Neutrophil (primary cell): Measurements from ENCODE around the gene AMH.

Source experiments
- H3K27ac ChIP-seq: fragments of 200-600 bp; sonication (generic); 2 replicates; pipeline ENCODE4 v1.5.1; 2016; ENCODE audit warnings: mild to moderate bottlenecking, moderate library complexity
- H3K27me3 ChIP-seq: fragments of 200-600 bp; sonication (generic); 2 replicates; pipeline ENCODE4 v1.6.0; 2016; ENCODE audit warnings: mild to moderate bottlenecking
- H3K36me3 ChIP-seq: fragments of 200-600 bp; sonication (generic); 2 replicates; pipeline ENCODE4 v1.5.1; 2017
- H3K4me1 ChIP-seq, 2 experiments: fragments of 200-600 bp in 1 of 2; sonication (generic) in 1 of 2; 1 replicate in 1 of 2; 2 replicates in 1 of 2; pipeline versions ENCODE4 v1.5.1 to v1.6.1; 2013 to 2016; ENCODE audit warnings: low read depth in 1 of 2, low read length in 1 of 2, mild to moderate bottlenecking in 1 of 2, moderate library complexity in 1 of 2; ENCODE audit not compliant: control insufficient read depth in 1 of 2, insufficient read depth in 1 of 2
- H3K4me3 ChIP-seq, 2 experiments: fragments of 200-600 bp in 1 of 2; sonication (generic) in 1 of 2; 1 replicate in 1 of 2; 2 replicates in 1 of 2; pipeline ENCODE4 v1.5.1; 2013 to 2016; ENCODE audit warnings: low read depth in 1 of 2, low read length in 1 of 2, mild to moderate bottlenecking in 1 of 2, moderate library complexity in 1 of 2
- H3K9me3 ChIP-seq: fragments of 200-600 bp; sonication (generic); 2 replicates; pipeline ENCODE4 v1.5.1; 2016
- TF ChIP-seq, protein P1 (sequence below): fragments of 200-600 bp; sonication (generic); IDR thresholded peaks from 2 replicates; pipeline ENCODE4 v1.5.1; 2016; ENCODE audit warnings: antibody characterized with exemption

AMH gene

DNA sequence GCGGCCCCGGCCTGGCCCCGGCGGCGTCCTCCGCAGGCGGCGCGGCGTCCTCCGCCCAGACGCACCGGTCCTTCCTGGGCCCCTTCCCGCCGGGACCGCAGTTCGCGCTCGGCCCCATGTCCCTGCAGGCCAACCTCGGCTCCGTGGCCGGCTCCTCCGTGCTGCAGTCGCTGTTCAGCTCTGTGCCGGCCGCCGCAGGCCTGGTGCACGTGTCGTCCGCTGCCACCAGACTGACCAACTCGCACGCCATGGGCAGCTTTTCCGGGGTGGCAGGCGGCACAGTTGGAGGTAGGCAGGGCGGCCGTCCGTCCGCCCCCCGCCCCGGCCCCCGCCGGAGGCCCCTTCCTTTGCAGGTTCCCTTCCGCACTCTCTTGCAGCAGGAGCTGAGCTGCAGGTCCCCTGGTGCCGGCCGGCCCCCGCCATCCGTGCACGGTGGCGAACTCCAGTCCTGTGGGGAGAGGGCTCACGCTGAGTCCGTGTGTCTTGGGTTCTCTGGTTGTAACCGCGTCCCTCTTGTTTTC lies 22.2 kb upstream of the AMH start:
- peaks cover 98% of the 10 kb centered on the region for H3K36me3 ChIP-seq
- H3K27me3 ChIP-seq = no peaks in the 10 kb centered on the region
- H3K4me3 ChIP-seq = no peak overlapping the region
- no peak overlapping the region for H3K27ac ChIP-seq
- no peaks in the 10 kb centered on the region for H3K4me1 ChIP-seq
- no peaks in the 10 kb centered on the region for H3K9me3 ChIP-seq
- TF ChIP-seq, protein P1, sequence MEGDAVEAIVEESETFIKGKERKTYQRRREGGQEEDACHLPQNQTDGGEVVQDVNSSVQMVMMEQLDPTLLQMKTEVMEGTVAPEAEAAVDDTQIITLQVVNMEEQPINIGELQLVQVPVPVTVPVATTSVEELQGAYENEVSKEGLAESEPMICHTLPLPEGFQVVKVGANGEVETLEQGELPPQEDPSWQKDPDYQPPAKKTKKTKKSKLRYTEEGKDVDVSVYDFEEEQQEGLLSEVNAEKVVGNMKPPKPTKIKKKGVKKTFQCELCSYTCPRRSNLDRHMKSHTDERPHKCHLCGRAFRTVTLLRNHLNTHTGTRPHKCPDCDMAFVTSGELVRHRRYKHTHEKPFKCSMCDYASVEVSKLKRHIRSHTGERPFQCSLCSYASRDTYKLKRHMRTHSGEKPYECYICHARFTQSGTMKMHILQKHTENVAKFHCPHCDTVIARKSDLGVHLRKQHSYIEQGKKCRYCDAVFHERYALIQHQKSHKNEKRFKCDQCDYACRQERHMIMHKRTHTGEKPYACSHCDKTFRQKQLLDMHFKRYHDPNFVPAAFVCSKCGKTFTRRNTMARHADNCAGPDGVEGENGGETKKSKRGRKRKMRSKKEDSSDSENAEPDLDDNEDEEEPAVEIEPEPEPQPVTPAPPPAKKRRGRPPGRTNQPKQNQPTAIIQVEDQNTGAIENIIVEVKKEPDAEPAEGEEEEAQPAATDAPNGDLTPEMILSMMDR = no peak

DNA sequence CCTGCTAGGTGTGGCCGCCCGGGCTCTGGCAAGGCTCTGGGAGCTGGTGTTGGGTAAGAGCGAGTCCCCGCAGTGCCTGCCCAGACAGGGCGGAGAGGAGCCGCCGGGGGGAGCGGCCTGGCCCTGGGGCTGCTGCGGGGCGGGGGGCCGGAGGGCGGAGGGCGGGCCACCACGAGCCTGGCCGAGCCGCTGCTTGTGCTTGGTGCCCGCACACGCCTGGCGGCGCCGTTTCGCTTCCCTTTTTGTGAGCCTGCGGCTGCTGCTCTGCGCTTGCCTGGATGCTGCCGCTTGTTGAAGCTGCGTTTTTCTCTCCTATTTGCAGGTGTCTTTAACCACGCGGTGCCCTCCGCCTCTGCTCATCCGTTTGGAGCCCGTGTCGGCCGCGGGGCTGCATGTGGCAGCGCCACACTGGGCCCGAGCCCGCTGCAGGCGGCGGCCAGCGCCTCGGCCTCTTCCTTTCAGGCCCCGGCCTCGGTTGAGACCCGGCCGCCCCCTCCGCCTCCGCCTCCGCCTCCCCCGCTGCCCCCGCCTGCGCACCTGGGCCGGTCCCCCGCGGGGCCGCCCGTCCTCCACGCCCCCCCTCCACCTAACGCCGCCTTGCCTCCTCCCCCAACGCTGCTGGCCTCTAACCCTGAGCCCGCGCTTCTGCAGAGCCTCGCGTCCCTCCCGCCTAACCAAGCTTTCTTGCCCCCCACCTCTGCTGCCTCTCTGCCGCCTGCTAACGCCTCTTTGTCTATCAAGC lies 21.5 kb upstream of the AMH start:
- Histone ChIP-seq H3K9me3 (no peaks in the 10 kb centered on the region), H3K27ac (no peak overlapping the region), H3K27me3 (no peaks in the 10 kb centered on the region), H3K4me1 (no peaks in the 10 kb centered on the region), H3K36me3 (peaks cover 98% of the 10 kb centered on the region), H3K4me3 (no peak overlapping the region)
- TF ChIP-seq, protein P1 = no peak

DNA sequence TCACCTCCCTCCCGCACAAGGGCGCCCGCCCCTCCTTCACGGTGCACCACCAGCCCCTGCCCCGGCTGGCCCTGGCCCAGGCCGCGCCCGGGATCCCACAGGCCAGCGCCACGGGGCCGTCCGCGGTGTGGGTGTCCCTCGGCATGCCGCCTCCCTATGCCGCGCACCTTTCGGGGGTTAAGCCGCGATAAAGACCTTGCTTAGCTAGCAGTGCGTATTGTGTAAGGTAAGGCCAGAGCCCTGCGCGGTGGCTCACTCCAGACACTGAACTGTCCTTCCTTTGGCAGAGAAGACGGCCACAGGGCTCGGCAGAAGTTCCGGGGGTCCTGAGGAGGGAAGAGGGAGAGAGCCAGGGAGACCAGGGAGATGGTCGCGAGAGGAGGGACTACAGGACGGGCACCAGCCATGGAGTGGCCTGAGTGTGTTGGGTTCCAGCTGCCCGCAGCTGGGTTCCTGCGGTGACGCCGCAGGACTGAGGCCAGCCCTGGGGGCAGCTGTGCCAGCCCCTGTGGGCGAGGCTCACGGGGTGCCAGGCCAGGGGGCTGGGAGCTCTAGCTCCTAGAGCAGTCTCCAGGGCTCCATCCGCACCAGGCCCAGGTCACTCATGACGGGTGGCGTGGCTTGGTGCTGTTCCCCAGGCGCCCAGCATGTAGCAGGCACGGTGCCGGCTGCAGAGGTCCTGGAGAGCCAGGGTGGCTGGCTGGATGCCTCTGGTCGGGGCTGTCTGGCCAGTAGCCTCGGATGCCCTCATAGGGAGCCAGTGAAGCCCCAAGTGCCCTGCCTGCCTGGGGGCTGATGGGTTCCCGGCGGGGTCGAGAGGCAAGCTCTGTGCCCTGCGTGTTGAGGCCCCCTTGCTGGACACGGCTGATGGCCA lies 20.7 kb upstream of the AMH start:
- H3K27me3 ChIP-seq = no peaks in the 10 kb centered on the region
- peaks cover 98% of the 10 kb centered on the region for H3K36me3 ChIP-seq
- H3K27ac ChIP-seq = no peak overlapping the region
- no peaks in the 10 kb centered on the region for H3K9me3 ChIP-seq
- no peaks in the 10 kb centered on the region for H3K4me1 ChIP-seq
- no peak overlapping the region for H3K4me3 ChIP-seq
- TF ChIP-seq, protein P1 = no peak

DNA sequence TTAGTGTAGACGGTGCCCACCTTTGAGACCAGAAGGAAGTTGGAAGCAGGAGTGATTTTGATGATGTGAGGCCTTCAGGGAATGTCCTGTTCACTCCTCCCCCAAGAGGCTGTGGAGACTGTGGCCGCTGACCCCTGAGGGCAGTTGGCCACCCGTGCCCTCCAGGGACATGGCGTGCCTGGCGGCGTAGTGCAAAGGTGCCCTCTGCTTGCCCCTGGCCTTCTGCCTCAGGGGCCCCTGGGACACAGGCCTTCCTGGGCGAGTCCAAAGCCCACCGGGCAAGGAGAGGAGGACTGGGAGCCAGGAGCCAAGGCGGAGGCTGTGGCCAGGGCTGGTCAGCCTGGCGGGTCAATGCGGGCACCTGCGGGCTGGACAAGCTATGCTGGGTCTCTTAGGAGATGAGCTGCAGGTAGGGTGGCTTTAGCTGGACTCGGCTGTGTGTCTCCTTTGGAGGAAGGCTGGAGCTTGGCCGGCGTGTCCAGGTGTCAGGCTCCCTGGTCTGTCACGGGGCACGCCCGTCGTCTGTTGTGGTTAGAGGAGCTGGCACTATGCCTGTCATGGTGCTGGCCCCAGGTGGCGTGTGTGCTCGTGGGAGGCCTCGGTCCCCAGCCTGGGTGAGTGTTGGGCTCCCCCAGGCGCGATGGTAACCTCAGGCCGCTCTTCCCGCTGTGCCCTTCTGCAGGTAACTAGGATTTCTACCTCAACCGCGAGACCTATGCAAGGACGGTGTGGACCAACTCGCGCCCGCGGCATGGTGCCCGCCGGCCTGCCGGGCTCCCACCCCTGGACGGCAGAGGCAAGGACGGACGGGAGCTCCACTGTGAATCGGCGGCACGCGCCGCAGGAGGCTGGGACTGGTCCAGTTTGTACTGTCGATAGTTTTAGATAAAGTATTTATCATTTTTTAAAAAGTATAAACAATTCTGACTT lies 19.8 kb upstream of the AMH start:
- Histone ChIP-seq H3K27me3 (no peaks in the 10 kb centered on the region), H3K36me3 (peaks cover 97% of the 10 kb centered on the region), H3K4me3 (no peak overlapping the region), H3K9me3 (no peaks in the 10 kb centered on the region), H3K27ac (no peak overlapping the region), H3K4me1 (peaks cover 0 to 4% of the 10 kb centered on the region in 2 experiments)
- TF ChIP-seq, protein P1 = no peak

DNA sequence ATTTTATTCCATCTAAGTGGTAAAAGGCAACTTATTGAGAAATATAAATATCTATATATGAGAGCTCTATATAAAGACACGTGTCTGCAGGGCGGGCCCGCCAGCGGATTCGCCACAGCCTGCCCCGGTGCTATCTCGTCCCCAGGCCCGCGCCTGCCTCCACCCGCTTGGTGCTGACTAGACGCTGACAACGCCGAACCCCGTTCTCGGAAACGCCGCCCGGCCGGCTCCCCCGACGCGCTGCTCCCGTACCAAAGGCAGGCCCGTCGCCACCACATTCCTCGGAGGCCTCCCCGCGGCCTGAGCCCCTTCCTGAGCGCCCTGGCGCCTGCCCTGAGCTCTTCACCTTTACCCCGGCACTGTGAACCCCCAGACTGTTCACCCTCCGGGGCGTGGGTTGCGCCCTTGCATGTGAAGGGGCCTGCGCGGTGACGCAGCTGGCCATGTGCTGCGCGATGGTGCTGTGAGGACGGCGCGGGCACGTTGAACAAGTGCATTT lies 19.0 kb upstream of the AMH start:
- Histone ChIP-seq H3K27ac (no peak overlapping the region), H3K4me3 (no peak overlapping the region)
- TF ChIP-seq, protein P1 = no peak

More for the DNA sequence above, 19.0 kb upstream of the AMH start:
- Histone ChIP-seq H3K36me3 (peaks cover 90% of the 10 kb centered on the region), H3K27me3 (no peaks in the 10 kb centered on the region), H3K4me1 (peaks cover 4 to 11% of the 10 kb centered on the region in 2 experiments), H3K9me3 (no peaks in the 10 kb centered on the region)
